NOMO-1 treated with DMSO at 0.1 percent for 48 hours (cell line): Measurements from ENCODE around the gene LIMA1.
A peak's percentile ranks its signal among the peaks of the same experiment; 100 is the strongest.
"Not testable (repeated sequence)": the region's sequence is repeated elsewhere in the genome, so short reads cannot be mapped to it uniquely, and the experiment has no call there.

Experiments used
- DNase-seq: peaks from one replicate; lab custom pipeline; 2025; ENCODE audit not compliant: unreplicated experiment; lab: John Stamatoyannopoulos, UW

Gene LIMA1

DNA sequence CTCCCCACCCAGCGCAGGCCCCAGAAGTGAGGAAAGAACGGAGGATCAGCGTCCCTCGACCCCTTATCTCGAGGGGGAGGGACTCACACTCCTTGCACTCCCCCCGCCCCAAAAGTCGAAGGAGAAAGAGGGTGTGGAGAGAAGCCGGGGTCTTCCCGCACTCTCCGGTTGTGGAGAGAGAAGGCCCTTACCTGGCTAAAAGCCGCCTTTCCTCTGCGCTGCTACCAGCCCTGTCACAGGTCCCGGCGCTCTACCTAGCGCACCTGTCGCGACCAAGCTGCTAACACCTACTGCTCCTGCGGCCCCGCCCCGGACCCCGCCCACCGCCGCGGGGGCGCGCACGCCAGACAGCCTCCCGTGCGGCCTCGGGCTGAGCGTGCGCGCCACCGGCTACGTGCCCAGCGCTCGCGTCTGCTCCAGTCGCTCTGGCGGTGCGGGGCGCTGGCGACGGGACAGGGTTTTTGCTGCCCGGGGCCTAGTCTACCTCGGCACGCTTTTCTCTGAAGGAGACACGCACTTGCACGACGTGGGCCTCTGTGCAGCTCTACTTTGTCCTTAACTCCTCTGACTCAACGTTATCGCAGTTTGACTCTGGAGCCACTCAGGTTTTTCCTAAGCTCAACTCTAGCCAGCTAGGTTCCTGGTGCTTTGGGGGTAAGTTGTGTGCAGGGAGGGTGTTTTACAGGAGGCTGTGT, at the start of gene LIMA1:
Gene LIMA1, minus strand, starts transcription at position 292 of the 695 bp plus-strand sequence. CDS start 34,769 bp downstream, outside the sequence.
- DNase-seq = peak; percentile 71

- DNase-seq = no peak
Observed at GRCh38 chr12:50331745-50332144, 48.4 kb upstream of the LIMA1 start.

- DNase-seq = not testable (repeated sequence)
Observed at GRCh38 chr12:50328664-50329063, 45.3 kb upstream of the LIMA1 start.

DNA sequence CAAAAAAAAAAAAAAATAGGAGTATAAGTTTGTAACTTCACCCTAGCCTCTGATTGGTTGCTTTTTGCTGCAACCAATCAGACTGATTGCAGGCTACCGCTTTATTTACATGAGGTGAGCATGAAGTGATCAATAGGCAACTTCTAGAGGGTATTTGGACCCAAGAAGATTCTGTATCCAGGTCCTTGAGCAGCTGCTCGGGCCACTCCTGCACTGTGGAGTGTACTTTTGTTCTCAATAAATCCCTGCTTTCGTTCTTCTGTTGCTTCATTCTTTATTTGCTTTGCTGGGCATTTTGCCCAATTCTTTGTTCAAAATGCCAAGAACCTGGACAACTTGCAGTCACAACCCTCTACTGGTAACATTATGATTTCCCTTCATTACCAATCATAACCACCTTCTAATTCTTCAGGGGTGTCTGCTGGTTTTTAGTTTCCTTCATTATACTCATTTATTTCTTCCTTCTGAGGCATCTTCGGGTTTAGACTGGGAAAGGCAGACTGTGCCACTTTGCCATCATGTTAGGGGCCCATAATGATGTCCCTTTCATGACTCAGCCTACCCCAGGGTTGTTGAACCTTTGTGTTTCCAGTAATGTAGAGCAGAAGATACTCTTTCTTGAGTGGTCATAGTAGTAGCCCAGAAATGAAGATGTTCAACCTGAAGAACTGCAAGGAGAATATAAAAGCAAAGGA, 43.4 kb upstream of the LIMA1 start:
- DNase-seq = no peak

DNA sequence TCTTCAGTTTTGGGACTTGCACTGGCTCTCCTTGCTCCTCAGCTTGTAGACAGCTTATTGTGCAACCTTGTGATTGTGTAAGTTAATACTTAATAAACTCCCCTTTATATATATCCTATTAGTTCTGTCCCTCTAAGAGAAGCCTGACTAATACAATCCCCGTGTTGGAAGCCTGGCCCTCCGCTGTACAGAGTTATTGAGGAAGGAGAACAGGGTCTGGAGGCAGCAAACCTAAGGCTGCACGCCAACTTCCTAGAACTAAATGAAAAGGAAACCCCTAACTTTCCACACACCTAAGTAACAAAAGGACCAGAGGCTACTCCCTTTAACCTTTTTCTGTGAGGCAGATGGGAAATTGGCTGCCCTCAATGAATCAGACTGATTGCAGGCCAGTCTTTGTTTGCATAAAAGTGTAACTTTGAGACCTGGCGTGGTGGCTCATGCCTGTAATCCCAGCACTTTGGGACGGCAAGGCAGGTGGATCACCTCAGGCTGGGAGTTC, 42.6 kb upstream of the LIMA1 start:
- DNase-seq = no peak

DNA sequence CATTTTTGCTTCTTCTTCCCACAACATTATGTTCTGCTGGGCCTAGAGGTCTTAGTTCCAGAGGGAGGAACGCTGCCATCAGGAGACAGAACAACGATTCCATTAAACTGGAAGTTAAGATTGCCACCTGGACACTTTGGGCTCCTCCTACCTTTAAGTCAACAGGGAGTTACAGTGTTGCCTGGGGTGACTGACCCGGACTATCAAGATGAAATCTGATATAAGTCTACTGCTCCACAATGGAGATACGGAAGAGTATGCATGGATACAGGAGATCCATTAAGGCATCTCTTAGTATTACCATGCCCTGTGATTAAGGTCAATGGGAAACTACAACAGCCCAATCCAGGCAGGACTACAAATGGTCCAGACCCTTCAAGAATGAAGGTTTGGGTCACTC, 41.5 kb upstream of the LIMA1 start:
- DNase-seq = not testable (repeated sequence)

DNA sequence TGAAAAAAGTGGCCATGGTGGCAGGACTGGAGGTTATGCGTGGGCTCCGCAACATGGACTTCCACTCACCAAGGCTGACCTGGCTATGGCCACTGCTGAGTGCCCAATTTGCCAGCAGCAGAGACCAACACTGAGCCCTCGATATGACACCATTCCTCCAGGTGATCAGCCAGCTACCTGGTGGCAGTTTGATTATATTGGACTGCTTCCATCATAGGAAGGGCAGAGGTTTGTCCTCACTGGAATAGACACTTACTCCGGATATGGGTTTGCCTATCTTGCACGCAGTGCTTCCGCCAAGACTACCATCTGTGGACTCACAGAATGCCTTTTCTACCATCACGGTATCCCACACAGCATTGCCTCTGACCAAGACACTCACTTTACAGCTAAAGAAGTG, 40.8 kb upstream of the LIMA1 start:
- not testable (repeated sequence) for DNase-seq

- DNase-seq = no peak
Observed at GRCh38 chr12:50322206-50322605, 38.9 kb upstream of the LIMA1 start.

- DNase-seq = no peak
Observed at GRCh38 chr12:50317203-50317602, 33.9 kb upstream of the LIMA1 start.

DNA sequence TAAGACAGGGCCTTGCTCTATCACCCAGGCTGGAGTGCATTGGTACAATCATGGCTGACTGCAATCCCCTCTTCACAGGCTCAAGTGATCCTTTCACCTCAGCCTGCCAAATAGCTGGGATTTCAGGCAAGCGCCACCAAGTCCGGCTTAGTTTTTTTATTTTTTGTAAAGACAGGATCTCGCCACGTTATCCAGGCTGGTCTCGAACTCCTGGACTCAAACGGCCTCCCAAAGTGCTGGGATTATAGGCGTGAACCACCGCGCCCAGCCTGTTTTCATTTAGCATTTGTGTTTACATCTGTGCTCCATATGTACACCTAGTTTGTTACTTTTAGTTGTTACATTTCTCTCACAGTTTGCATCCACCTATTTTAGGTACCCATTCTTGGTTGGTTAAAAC, 32.5 kb upstream of the LIMA1 start:
- no peak for DNase-seq

- no peak for DNase-seq
Observed at GRCh38 chr12:50314636-50315312, 31.5 kb upstream of the LIMA1 start.

GRCh38 chr12:50313971-50314370, 30.7 kb upstream of the LIMA1 start:
- DNase-seq = not testable (repeated sequence)

- DNase-seq = no peak
Observed at GRCh38 chr12:50313256-50313931, 30.1 kb upstream of the LIMA1 start.

DNA sequence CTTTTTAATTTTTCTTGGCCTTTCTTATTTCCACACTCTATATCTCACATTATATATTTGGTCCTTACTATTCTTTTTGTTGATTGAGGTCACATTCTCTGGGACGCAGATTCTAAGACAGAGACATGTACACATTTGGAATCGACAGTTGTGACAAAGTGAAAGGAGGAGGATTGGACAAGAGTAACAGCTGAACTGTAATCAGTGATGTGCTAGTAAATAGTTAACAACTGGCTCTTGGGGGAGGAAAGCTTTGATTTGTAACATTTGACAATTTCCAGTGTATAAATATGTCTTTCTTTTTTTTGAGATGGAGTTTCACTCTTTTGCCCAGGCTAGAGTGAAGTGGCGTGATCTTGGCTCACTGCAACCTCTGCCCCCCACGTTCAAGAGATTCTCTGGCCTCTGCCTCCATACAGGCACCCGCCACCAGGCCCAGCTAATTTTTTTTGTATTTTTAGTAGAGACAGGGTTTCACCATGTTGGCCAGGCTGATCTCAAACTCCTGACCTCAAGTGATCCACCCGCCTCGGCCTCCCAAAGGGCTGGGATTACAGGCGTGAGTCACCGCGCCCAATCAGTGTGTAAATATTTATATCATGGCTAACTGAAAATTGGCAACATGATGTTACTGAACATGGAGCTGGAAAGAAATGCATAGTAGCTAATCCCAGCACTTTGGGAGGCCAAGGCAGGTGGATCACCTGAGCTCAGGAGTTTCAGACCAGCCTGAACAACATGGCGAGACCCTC, 28.7 kb upstream of the LIMA1 start:
- DNase-seq = not testable (repeated sequence)

- DNase-seq = no peak
Observed at GRCh38 chr12:50309950-50310349, 26.6 kb upstream of the LIMA1 start.

DNA sequence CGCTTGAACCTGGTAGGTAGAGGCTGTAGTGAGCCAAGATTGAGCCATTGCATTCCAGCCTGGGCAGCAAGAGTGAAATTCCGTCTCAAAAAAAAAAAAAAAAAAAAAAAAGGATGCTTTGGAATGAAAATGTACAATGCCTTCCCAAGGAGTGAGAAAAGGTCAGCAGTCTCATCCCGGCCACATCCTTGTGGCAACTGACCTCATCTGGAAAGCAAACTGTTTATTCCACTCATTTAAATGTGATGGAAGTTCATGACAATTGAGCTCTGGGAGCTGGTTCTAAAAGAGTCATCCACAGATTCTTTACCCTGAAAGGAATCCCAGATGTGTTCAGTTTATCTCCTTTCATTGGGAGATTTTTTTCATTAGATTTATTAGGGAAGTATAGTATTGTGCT, 19.4 kb upstream of the LIMA1 start:
- DNase-seq = no peak

DNA sequence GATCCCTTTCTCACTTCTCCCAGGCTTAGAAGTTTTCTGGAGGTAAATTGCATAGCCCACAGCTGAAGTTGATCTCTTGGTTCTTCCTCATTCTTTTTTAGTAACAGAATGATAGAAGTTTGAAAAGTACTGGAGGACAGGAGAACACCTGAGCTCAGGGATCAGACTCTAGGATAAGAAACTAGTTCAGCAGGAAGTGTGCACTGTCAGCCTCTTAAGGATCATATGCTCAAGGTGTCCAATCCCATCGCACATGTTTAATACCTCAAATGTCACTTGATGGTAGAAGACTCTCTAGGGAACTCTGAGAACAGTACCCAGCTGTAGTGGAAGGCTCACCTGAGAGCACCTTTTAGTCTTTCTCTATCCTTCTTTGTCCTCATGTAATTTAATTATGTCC, 14.7 kb upstream of the LIMA1 start:
- no peak for DNase-seq

- DNase-seq = no peak
Observed at GRCh38 chr12:50297027-50297426, 13.7 kb upstream of the LIMA1 start.

- no peak for DNase-seq
Observed at GRCh38 chr12:50296554-50296953, 13.2 kb upstream of the LIMA1 start.

- no peak for DNase-seq
Observed at GRCh38 chr12:50291377-50291776, 8.1 kb upstream of the LIMA1 start.

- DNase-seq = not testable (repeated sequence)
Observed at GRCh38 chr12:50290692-50291091, 7.4 kb upstream of the LIMA1 start.
